Right hindlimb (tissue), 1 donor: ENCODE data around the gene ARPC1B.

ENCODE experiments used
- DNase-seq: peaks from one replicate; pipeline ENCODE4 v3.0.0-alpha.2; 2018

ARPC1B gene

GRCh38 chr7:99392046-99392445, 17.5 kb downstream of the ARPC1B start:
- no peak for DNase-seq

- peak; percentile 82 for DNase-seq
These were observed 18.3 kb downstream of the ARPC1B start for GRCh38 chr7:99392659-99393354.

GRCh38 chr7:99393355-99394187, 19.0 kb downstream of the ARPC1B start:
- peak; percentile 69 for DNase-seq

- DNase-seq, result no peak
These were observed 19.6 kb downstream of the ARPC1B start for GRCh38 chr7:99394188-99394502.

- DNase-seq, result no peak
These were observed 21.2 kb downstream of the ARPC1B start for GRCh38 chr7:99395616-99396327.

GRCh38 chr7:99396418-99397296, 22.1 kb downstream of the ARPC1B start:
- no peak for DNase-seq

- DNase-seq, result no peak
These were observed 22.9 kb downstream of the ARPC1B start for GRCh38 chr7:99397297-99397983.

- no peak for DNase-seq
These were observed 24.4 kb downstream of the ARPC1B start for GRCh38 chr7:99398891-99399445.

GRCh38 chr7:99399597-99399996, 25.1 kb downstream of the ARPC1B start:
- DNase-seq, result no peak

- DNase-seq, result no peak
These were observed 28.3 kb downstream of the ARPC1B start for GRCh38 chr7:99402854-99403253.

- no peak for DNase-seq
These were observed 29.2 kb downstream of the ARPC1B start for GRCh38 chr7:99403764-99404163.

GRCh38 chr7:99404235-99404976, 29.9 kb downstream of the ARPC1B start:
- DNase-seq, result no peak

GRCh38 chr7:99404977-99405320, 30.4 kb downstream of the ARPC1B start:
- no peak for DNase-seq

GRCh38 chr7:99406557-99406956, 32.0 kb downstream of the ARPC1B start:
- no peak for DNase-seq

- DNase-seq, result peak; percentile 58
These were observed 33.4 kb downstream of the ARPC1B start for GRCh38 chr7:99407872-99408378.

GRCh38 chr7:99408379-99409191, 34.1 kb downstream of the ARPC1B start, which contains the start of the genes BUD31 and PDAP1:
TSS of gene BUD31 (plus strand) at chr7:99408969. CDS start at chr7:99411093, 2,124 bp downstream.
TSS of gene PDAP1 (minus strand) at chr7:99408597. CDS start at chr7:99408548, 49 bp downstream.
- peak; percentile 96 for DNase-seq

GRCh38 chr7:99409192-99409572, 34.7 kb downstream of the ARPC1B start:
- DNase-seq, result no peak

GRCh38 chr7:99409806-99410205, 35.3 kb downstream of the ARPC1B start:
- DNase-seq, result no peak

- DNase-seq, result no peak
These were observed 36.1 kb downstream of the ARPC1B start for GRCh38 chr7:99410635-99411034.
